H9 (cell line): ENCODE data around the gene CD52. TPM values are rescaled to one million over a fixed set of nuclear protein-coding genes. Genes with fewer than 3 reads are reported as not detected.

Experiments
- DNase-seq: peaks from one replicate; pipeline ENCODE4 v3.0.0-alpha.2; 2017
- H2AFZ ChIP-seq: one replicate; pipeline ENCODE4 v1.6.1; 2013; ENCODE audit warnings: mild to moderate bottlenecking, low read length, control low read depth, moderate library complexity
- H2AK5ac ChIP-seq: 2 replicates; pipeline ENCODE4 v1.6.1; 2013; ENCODE audit warnings: low read length, control low read depth, mixed read lengths; ENCODE audit not compliant: insufficient read length
- H2BK120ac ChIP-seq: one replicate; pipeline ENCODE4 v1.6.1; 2013; ENCODE audit warnings: low read depth, mild to moderate bottlenecking, low read length, control low read depth, inconsistent platforms; ENCODE audit not compliant: poor library complexity, severe bottlenecking
- H2BK12ac ChIP-seq: 2 replicates; pipeline ENCODE4 v1.6.1; 2013; ENCODE audit warnings: low read length, control low read depth, mixed read lengths, low read depth; ENCODE audit not compliant: insufficient read length
- H2BK15ac ChIP-seq: 2 replicates; pipeline ENCODE4 v1.6.1; 2013; ENCODE audit warnings: low read depth, low read length, control low read depth
- H2BK20ac ChIP-seq: one replicate; pipeline ENCODE4 v1.6.1; 2013; ENCODE audit warnings: low read depth, mild to moderate bottlenecking, low read length, control low read depth, inconsistent platforms; ENCODE audit not compliant: poor library complexity, severe bottlenecking
- H2BK5ac ChIP-seq: 2 replicates; pipeline ENCODE4 v1.6.1; 2013; ENCODE audit warnings: low read length, control low read depth, mixed read lengths; ENCODE audit not compliant: insufficient read length
- H3K14ac ChIP-seq: 2 replicates; pipeline ENCODE4 v1.6.1; 2013; ENCODE audit warnings: low read length, control low read depth; ENCODE audit not compliant: insufficient read depth
- H3K18ac ChIP-seq: 2 replicates; pipeline ENCODE4 v1.6.1; 2013; ENCODE audit warnings: low read depth, mild to moderate bottlenecking, mixed read lengths, low read length, control low read depth; ENCODE audit not compliant: insufficient read length
- H3K23ac ChIP-seq: 2 replicates; pipeline ENCODE4 v1.6.1; 2013; ENCODE audit warnings: low read length, control low read depth, mixed read lengths, low read depth; ENCODE audit not compliant: insufficient read length
- H3K23me2 ChIP-seq: 2 replicates; pipeline ENCODE4 v1.6.1; 2013; ENCODE audit warnings: low read depth, mild to moderate bottlenecking, mixed read lengths, low read length, control low read depth; ENCODE audit not compliant: insufficient read length, poor library complexity, severe bottlenecking
- H3K27ac ChIP-seq: 2 replicates; pipeline ENCODE4 v1.5.1; 2013; ENCODE audit warnings: low read length, control low read depth, mixed read lengths, low read depth; ENCODE audit not compliant: insufficient read length
- H3K27me3 ChIP-seq: 2 replicates; pipeline ENCODE4 v1.6.1; 2013; ENCODE audit warnings: low read length, control low read depth, inconsistent platforms; ENCODE audit not compliant: insufficient read depth
- H3K4ac ChIP-seq: 2 replicates; pipeline ENCODE4 v1.6.1; 2013; ENCODE audit warnings: low read depth, mild to moderate bottlenecking, control low read depth, inconsistent platforms, low read length, moderate library complexity
- H3K4me1 ChIP-seq: 2 replicates; pipeline ENCODE4 v1.6.1; 2013; ENCODE audit warnings: low read length, control low read depth, inconsistent platforms; ENCODE audit not compliant: insufficient read depth
- H3K4me2 ChIP-seq: 2 replicates; pipeline ENCODE4 v1.6.1; 2013; ENCODE audit warnings: low read length, control low read depth, mixed read lengths; ENCODE audit not compliant: insufficient read length, insufficient read depth
- H3K56ac ChIP-seq: 2 replicates; pipeline ENCODE4 v1.6.1; 2013; ENCODE audit warnings: low read depth, mild to moderate bottlenecking, mixed read lengths, low read length, control low read depth; ENCODE audit not compliant: insufficient read length
- H3K79me1 ChIP-seq: 2 replicates; pipeline ENCODE4 v1.6.1; 2013; ENCODE audit warnings: low read depth, mild to moderate bottlenecking, moderate library complexity, low read length, control low read depth, inconsistent platforms; ENCODE audit not compliant: insufficient read depth, poor library complexity, severe bottlenecking
- H3K79me2 ChIP-seq: 2 replicates; pipeline ENCODE4 v1.6.1; 2013; ENCODE audit warnings: low read length, control low read depth, inconsistent platforms; ENCODE audit not compliant: insufficient read depth
- H3K9ac ChIP-seq: 2 replicates; pipeline ENCODE4 v1.6.1; 2013; ENCODE audit warnings: low read length, control low read depth, mixed read lengths; ENCODE audit not compliant: insufficient read length; ENCODE audit errors: extremely low read depth
- H3K9me3 ChIP-seq: one replicate; pipeline ENCODE4 v1.6.1; 2013; ENCODE audit warnings: low read depth, low read length, inconsistent platforms; ENCODE audit not compliant: control insufficient read depth
- H3T11ph ChIP-seq: one replicate; pipeline ENCODE4 v1.6.1; 2013; ENCODE audit warnings: mild to moderate bottlenecking, low read length, control low read depth, inconsistent platforms
- H4K20me1 ChIP-seq: one replicate; pipeline ENCODE4 v1.6.1; 2013; ENCODE audit not compliant: control insufficient read depth, insufficient read length, insufficient read depth
- H4K5ac ChIP-seq: 2 replicates; pipeline ENCODE4 v1.6.1; 2013; ENCODE audit warnings: low read depth, mild to moderate bottlenecking, mixed read lengths, low read length, control low read depth; ENCODE audit not compliant: insufficient read length
- H4K8ac ChIP-seq: replicated peaks from 2 replicates; pipeline ENCODE4 v1.6.1; 2013; ENCODE audit warnings: low read length, control low read depth, mixed read lengths, low read depth; ENCODE audit not compliant: insufficient read length
- H4K91ac ChIP-seq: 2 replicates; pipeline ENCODE4 v1.6.1; 2013; ENCODE audit warnings: low read depth, mild to moderate bottlenecking, moderate library complexity, mixed read lengths, low read length, control low read depth; ENCODE audit not compliant: insufficient read length
- H3K27ac Mint-ChIP-seq, 3 experiments: 2 replicates in 2 of 3; 3 replicates in 1 of 3; pipeline ENCODE4 v1.8.0; 2020 to 2021; ENCODE audit warnings: mixed read lengths in 3 of 3, mild to moderate bottlenecking in 1 of 3, moderate library complexity in 1 of 3
- H3K27me3 Mint-ChIP-seq: 2 replicates; pipeline ENCODE4 v1.8.0; 2021; ENCODE audit warnings: low read depth, mild to moderate bottlenecking, moderate library complexity, mixed read lengths
- H3K36me3 Mint-ChIP-seq, 3 experiments: 2 replicates in 2 of 3; 3 replicates in 1 of 3; pipeline ENCODE4 v1.8.0; 2020 to 2021; ENCODE audit warnings: low read depth in 3 of 3, mixed read lengths in 3 of 3; ENCODE audit not compliant: insufficient read depth in 1 of 3
- H3K4me1 Mint-ChIP-seq, 2 experiments: 2 replicates each; pipeline ENCODE4 v1.8.0; 2020; ENCODE audit warnings: mixed read lengths in 2 of 2
- H3K4me3 Mint-ChIP-seq, 2 experiments: 2 replicates in 1 of 2; 3 replicates in 1 of 2; pipeline ENCODE4 v1.8.0; 2020 to 2021; ENCODE audit warnings: mild to moderate bottlenecking in 2 of 2, mixed read lengths in 2 of 2, moderate library complexity in 1 of 2
- H3K9me3 Mint-ChIP-seq, 2 experiments: 2 replicates in 1 of 2; 3 replicates in 1 of 2; pipeline ENCODE4 v1.8.0; 2020; ENCODE audit warnings: mild to moderate bottlenecking in 2 of 2, mixed read lengths in 2 of 2, moderate library complexity in 1 of 2
- WGBS: extraction: QIAGEN DNeasy Blood & Tissue Kit; methylation state at CpG from one replicate; pipeline ENCODE4 v1.1.7; 2013; ENCODE audit warnings: missing lambda C conversion rate, low lambda C conversion rate, mixed read lengths; ENCODE audit not compliant: insufficient read length; ENCODE audit errors: extremely low coverage; 5-methylcytosine and 5-hydroxymethylcytosine counted together
- total RNA-seq: library from RNA; stranded (reverse); gene quantifications from 2 replicates; pipeline ENCODE4 v1.2.1, GENCODE V29; 2021
- TF ChIP-seq, protein P1 (sequence below): fragments of 200-600 bp; sonication (generic); conservative IDR thresholded peaks from 3 replicates; pipeline ENCODE4 v1.8.0; 2021; ENCODE audit warnings: antibody characterized with exemption, mild to moderate bottlenecking

CD52 gene
- total RNA-seq, 1 experiment from 2014 or later = 4.1 TPM

DNA sequence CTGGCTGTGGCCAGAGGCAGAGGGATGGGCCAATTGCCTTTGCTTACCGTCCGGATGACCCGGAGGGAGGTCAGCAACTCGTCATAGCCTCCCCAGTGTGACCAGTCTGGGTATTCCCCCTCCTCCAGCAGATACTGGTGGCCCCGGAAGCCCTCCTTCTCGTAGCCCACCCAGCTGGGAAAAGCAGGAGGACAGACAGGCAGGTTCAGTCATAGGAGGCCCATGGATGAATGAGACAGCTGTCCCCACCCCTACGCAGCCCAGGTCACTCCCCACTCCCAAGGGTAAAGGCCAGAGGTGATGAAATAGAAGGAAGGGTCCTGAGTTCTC is 19.4 kb downstream of the CD52 start:
- H3K18ac ChIP-seq = peak overlapping the region; percentile 1
- no peak overlapping the region for H2BK12ac ChIP-seq
- no peak overlapping the region for H3K4me2 ChIP-seq
- H3K56ac ChIP-seq = no peak overlapping the region
- H3K4me1 Mint-ChIP-seq = peaks cover 29 to 36% of the 10 kb centered on the region in 2 experiments
- H3K27me3 Mint-ChIP-seq = peaks cover 21% of the 10 kb centered on the region
- peaks cover 0 to 2% (median 0%) of the 10 kb centered on the region in 3 experiments; a peak in 1 of 7 replicates for H3K36me3 Mint-ChIP-seq
- H3K4ac ChIP-seq = no peak overlapping the region
- H2BK20ac ChIP-seq = no peak overlapping the region
- peaks cover 4% of the 10 kb centered on the region for H3K23me2 ChIP-seq
- H4K5ac ChIP-seq = no peak overlapping the region
- no CpG with 5 or more reads among the region's 7 CpGs for WGBS
- no peak overlapping the region for H4K91ac ChIP-seq
- H2AFZ ChIP-seq = no peak overlapping the region
- TF ChIP-seq, protein P1, sequence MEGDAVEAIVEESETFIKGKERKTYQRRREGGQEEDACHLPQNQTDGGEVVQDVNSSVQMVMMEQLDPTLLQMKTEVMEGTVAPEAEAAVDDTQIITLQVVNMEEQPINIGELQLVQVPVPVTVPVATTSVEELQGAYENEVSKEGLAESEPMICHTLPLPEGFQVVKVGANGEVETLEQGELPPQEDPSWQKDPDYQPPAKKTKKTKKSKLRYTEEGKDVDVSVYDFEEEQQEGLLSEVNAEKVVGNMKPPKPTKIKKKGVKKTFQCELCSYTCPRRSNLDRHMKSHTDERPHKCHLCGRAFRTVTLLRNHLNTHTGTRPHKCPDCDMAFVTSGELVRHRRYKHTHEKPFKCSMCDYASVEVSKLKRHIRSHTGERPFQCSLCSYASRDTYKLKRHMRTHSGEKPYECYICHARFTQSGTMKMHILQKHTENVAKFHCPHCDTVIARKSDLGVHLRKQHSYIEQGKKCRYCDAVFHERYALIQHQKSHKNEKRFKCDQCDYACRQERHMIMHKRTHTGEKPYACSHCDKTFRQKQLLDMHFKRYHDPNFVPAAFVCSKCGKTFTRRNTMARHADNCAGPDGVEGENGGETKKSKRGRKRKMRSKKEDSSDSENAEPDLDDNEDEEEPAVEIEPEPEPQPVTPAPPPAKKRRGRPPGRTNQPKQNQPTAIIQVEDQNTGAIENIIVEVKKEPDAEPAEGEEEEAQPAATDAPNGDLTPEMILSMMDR = no peak
- no peak overlapping the region for H3K23ac ChIP-seq
- H3K27ac ChIP-seq = no peak overlapping the region
- no peak overlapping the region for H4K8ac ChIP-seq
- no peak overlapping the region for H2AK5ac ChIP-seq
- no peak for DNase-seq
- no peak overlapping the region for H2BK5ac ChIP-seq
- H3K9ac ChIP-seq = no peak overlapping the region
- no peaks in the 10 kb centered on the region for H3K79me1 ChIP-seq
- peak overlapping the region; percentile 83 to 98; a peak in 4 of 5 replicates for H3K4me3 Mint-ChIP-seq
- H3K27me3 ChIP-seq = no peaks in the 10 kb centered on the region
- H2BK15ac ChIP-seq = no peak overlapping the region
- no peak overlapping the region for H2BK120ac ChIP-seq
- no peaks in the 10 kb centered on the region; the same call in 1 of the 2 replicates for H3K4me1 ChIP-seq
- no peak overlapping the region for H3T11ph ChIP-seq
- no peaks in the 10 kb centered on the region for H3K79me2 ChIP-seq
- no peaks in the 10 kb centered on the region for H3K9me3 ChIP-seq
- H3K14ac ChIP-seq = no peak overlapping the region
- no peaks in the 10 kb centered on the region for H4K20me1 ChIP-seq
- H3K27ac Mint-ChIP-seq = peak overlapping the region in 1 of 3 experiments; percentile 31; a peak in 1 of 7 replicates
- no peaks in the 10 kb centered on the region for H3K9me3 Mint-ChIP-seq
